MCF 10A (cell line): Measurements from ENCODE around the gene TTC7B. TPM values are rescaled to one million over a fixed set of nuclear protein-coding genes. Genes with fewer than 3 reads are reported as not detected.

Experiments
- BruUV-seq: library from RNA; stranded (reverse); fragments of 400-500 nt; replicated peaks from 2 replicates; lab custom pipeline; 2021; lab: Mats Ljungman, UMichigan
- CTCF ChIA-PET: fragments of 300-600 bp; sonication (Branson Sonifier 250); formaldehyde crosslinking; extraction: SDS; loops from one replicate; lab custom pipeline; 2021; ENCODE audit warnings: antibody characterized with exemption, inconsistent platforms; lab: Yijun Ruan, JAX
- POLR2A ChIA-PET: fragments of 300-600, 350-650 bp; sonication (Branson Sonifier 250); formaldehyde crosslinking; extraction: SDS; loops from one replicate; lab custom pipeline; 2020; ENCODE audit warnings: antibody characterized with exemption, inconsistent platforms; lab: Yijun Ruan, JAX
- DNase-seq: peaks from one replicate; pipeline ENCODE4 v3.0.0-alpha.2; 2018; ENCODE audit not compliant: unreplicated experiment
- H3K27ac Mint-ChIP-seq: one replicate; pipeline ENCODE4 v1.8.0; 2022; ENCODE audit warnings: mild to moderate bottlenecking, low read depth, mixed read lengths; ENCODE audit not compliant: unreplicated experiment
- H3K27me3 Mint-ChIP-seq: one replicate; pipeline ENCODE4 v1.8.0; 2022; ENCODE audit warnings: mixed read lengths; ENCODE audit not compliant: insufficient read depth, unreplicated experiment
- H3K36me3 Mint-ChIP-seq: one replicate; pipeline ENCODE4 v1.8.0; 2022; ENCODE audit warnings: mild to moderate bottlenecking, moderate library complexity, mixed read lengths; ENCODE audit not compliant: insufficient read depth, unreplicated experiment
- H3K4me1 Mint-ChIP-seq: one replicate; pipeline ENCODE4 v1.8.0; 2022; ENCODE audit warnings: mixed read lengths; ENCODE audit not compliant: insufficient read depth, unreplicated experiment
- H3K4me3 Mint-ChIP-seq: one replicate; pipeline ENCODE4 v1.8.0; 2022; ENCODE audit warnings: mild to moderate bottlenecking, moderate library complexity, mixed read lengths; ENCODE audit not compliant: unreplicated experiment
- H3K9me3 Mint-ChIP-seq: one replicate; pipeline ENCODE4 v1.8.0; 2022; ENCODE audit warnings: mixed read lengths; ENCODE audit not compliant: unreplicated experiment
- CTCF ChIP-seq: fragments of 200-600 bp; IDR thresholded peaks from one replicate; pipeline ENCODE4 v1.8.0; 2022; ENCODE audit warnings: antibody characterized with exemption, mild to moderate bottlenecking; ENCODE audit not compliant: unreplicated experiment
- intact Hi-C: fragments of 100-400 bp; cut with micrococcal nuclease; formaldehyde crosslinking; loops from 2 replicates; pipeline ENCODE4 v1.14.1; 2022
- total RNA-seq: library from RNA; stranded (reverse); gene quantifications from 2 replicates; pipeline ENCODE4 v1.2.3, GENCODE V29; 2022

The TTC7B gene
- total RNA-seq, 1 experiment from 2014 or later, result 31.1 TPM

GRCh38 chr14:90547968-90548367 lies 268.3 kb downstream of the TTC7B start:
- BruUV-seq, result no TSS peak

GRCh38 chr14:90547250-90547649 lies 269.0 kb downstream of the TTC7B start:
- Mint-ChIP-seq H3K4me3 (no peak overlapping the region), H3K9me3 (no peaks in the 10 kb centered on the region), H3K36me3 (no peaks in the 10 kb centered on the region), H3K27me3 (no peaks in the 10 kb centered on the region), H3K4me1 (no peaks in the 10 kb centered on the region), H3K27ac (no peak overlapping the region)
- ChIA-PET CTCF (no interaction called here), POLR2A (interaction anchor here (0.6 kb wide), 1 partner anchor 42 kb away, joined by 3 read pairs; no protein-coding TSS in a partner anchor)
- TF ChIP-seq CTCF, result no peak
- no peak for DNase-seq
- intact Hi-C loops, result no loop called here
- no TSS peak for BruUV-seq

More at GRCh38 chr14:90547968-90548367, 268.3 kb downstream of the TTC7B start:
- Mint-ChIP-seq H3K4me1 (no peaks in the 10 kb centered on the region), H3K4me3 (no peak overlapping the region), H3K27ac (no peak overlapping the region), H3K9me3 (no peaks in the 10 kb centered on the region), H3K36me3 (no peaks in the 10 kb centered on the region), H3K27me3 (no peaks in the 10 kb centered on the region)
- CTCF ChIA-PET, result no interaction called here
- POLR2A ChIA-PET, result interaction anchor here (0.6 kb wide), 1 partner anchor 42 kb away, joined by 3 read pairs; no protein-coding TSS in a partner anchor
- TF ChIP-seq CTCF, result no peak
- DNase-seq, result no peak
- intact Hi-C loops, result no loop called here

GRCh38 chr14:90546767-90547166 lies 269.5 kb downstream of the TTC7B start:
- Mint-ChIP-seq H3K4me3 (no peak overlapping the region), H3K27me3 (no peaks in the 10 kb centered on the region), H3K27ac (no peak overlapping the region), H3K4me1 (no peaks in the 10 kb centered on the region), H3K36me3 (no peaks in the 10 kb centered on the region), H3K9me3 (no peaks in the 10 kb centered on the region)
- ChIA-PET POLR2A (no interaction called here), CTCF (no interaction called here)
- no peak for DNase-seq
- BruUV-seq, result no TSS peak
- TF ChIP-seq CTCF, result no peak
- intact Hi-C loops, result no loop called here

GRCh38 chr14:90545966-90546751 lies 270.1 kb downstream of the TTC7B start:
- Mint-ChIP-seq H3K27me3 (no peaks in the 10 kb centered on the region), H3K36me3 (peaks cover 2% of the 10 kb centered on the region), H3K4me3 (no peak overlapping the region), H3K27ac (no peak overlapping the region), H3K4me1 (no peaks in the 10 kb centered on the region), H3K9me3 (no peaks in the 10 kb centered on the region)
- intact Hi-C loops, result no loop called here
- ChIA-PET CTCF (no interaction called here), POLR2A (interaction anchor here (0.5 kb wide), 1 partner anchor 95 kb away, joined by 4 read pairs; no protein-coding TSS in a partner anchor)
- no peak for DNase-seq
- TF ChIP-seq CTCF, result no peak
- BruUV-seq, result no TSS peak
